BE2C (cell line): ENCODE measurements around the gene PCDHB5.
"Not testable (repeated sequence)": the region's sequence is repeated elsewhere in the genome, so short reads cannot be mapped to it uniquely, and the experiment has no call there.

Experiments
- DNase-seq: peaks from one replicate; pipeline ENCODE4 v3.0.0-alpha.2; 2020
- H3K27me3 ChIP-seq: fragments of 250-450 bp; sonication (Bioruptor Pico); 2 replicates; pipeline ENCODE4 v1.5.1; 2020; ENCODE audit warnings: mild to moderate bottlenecking
- H3K36me3 ChIP-seq: fragments of 250-450 bp; sonication (Bioruptor Pico); 2 replicates; pipeline ENCODE4 v1.5.1; 2020; ENCODE audit warnings: mild to moderate bottlenecking
- H3K4me1 ChIP-seq: fragments of 250-450 bp; sonication (Bioruptor Pico); 2 replicates; pipeline ENCODE4 v1.5.1; 2020
- H3K4me3 ChIP-seq: 2 replicates; pipeline ENCODE4 v1.5.1; 2011; ENCODE audit warnings: low read depth, low read length
- H3K9me3 ChIP-seq: fragments of 250-450 bp; sonication (Bioruptor Pico); 2 replicates; pipeline ENCODE4 v1.5.1; 2020
- CTCF ChIP-seq: IDR thresholded peaks from 2 replicates; pipeline ENCODE4 v1.5.1; 2012; ENCODE audit warnings: mild to moderate bottlenecking, low read depth, low read length

The PCDHB5 gene

GRCh38 chr5:141135718-141136266 lies 786 bp downstream of the PCDHB5 start:
- DNase-seq = no peak
- H3K4me3 ChIP-seq = no peak overlapping the region

GRCh38 chr5:141137346-141137745 lies 2.3 kb downstream of the PCDHB5 start:
- not testable (repeated sequence) for H3K36me3 ChIP-seq, H3K4me3 ChIP-seq, H3K9me3 ChIP-seq, H3K27me3 ChIP-seq, DNase-seq, H3K4me1 ChIP-seq

More at GRCh38 chr5:141135718-141136266, 786 bp downstream of the PCDHB5 start:
- Histone ChIP-seq H3K4me1 (no peaks in the 10 kb centered on the region), H3K27me3 (no peaks in the 10 kb centered on the region), H3K9me3 (no peaks in the 10 kb centered on the region; the same call in 1 of the 2 replicates), H3K36me3 (no peaks in the 10 kb centered on the region)
- no peak for TF ChIP-seq CTCF

GRCh38 chr5:141149812-141150211 lies 14.8 kb downstream of the PCDHB5 start, which contains the start of gene PCDHB6:
PCDHB6 (plus strand) TSS chr5:141150057; CDS start chr5:141150258, 201 bp downstream.
- peak; percentile 67 for TF ChIP-seq CTCF
- Histone ChIP-seq H3K4me3 (peak within 1 kb of the TSS; percentile 50), H3K36me3 (no peaks in the 10 kb centered on the region), H3K9me3 (no peaks in the 10 kb centered on the region), H3K4me1 (no peaks in the 10 kb centered on the region), H3K27me3 (peaks cover 4% of the 10 kb centered on the region)
- peak; percentile 66 for DNase-seq

- no peak for DNase-seq
- TF ChIP-seq CTCF = no peak
- H3K4me3 ChIP-seq = peak overlapping the region; percentile 50
- peaks cover 4% of the 10 kb centered on the region for H3K27me3 ChIP-seq
- no peaks in the 10 kb centered on the region for H3K4me1 ChIP-seq
- no peaks in the 10 kb centered on the region for H3K9me3 ChIP-seq
- no peaks in the 10 kb centered on the region for H3K36me3 ChIP-seq
Measured at GRCh38 chr5:141150224-141150992, 15.4 kb downstream of the PCDHB5 start.

GRCh38 chr5:141150993-141151325 lies 16.0 kb downstream of the PCDHB5 start:
- H3K27me3 ChIP-seq = peaks cover 4% of the 10 kb centered on the region
- H3K9me3 ChIP-seq = no peaks in the 10 kb centered on the region
- no peak for TF ChIP-seq CTCF
- H3K36me3 ChIP-seq = no peaks in the 10 kb centered on the region
- H3K4me1 ChIP-seq = no peaks in the 10 kb centered on the region
- H3K4me3 ChIP-seq = no peak overlapping the region
- DNase-seq = no peak

GRCh38 chr5:141151632-141152031 lies 16.6 kb downstream of the PCDHB5 start:
- H3K4me1 ChIP-seq, H3K9me3 ChIP-seq, H3K4me3 ChIP-seq, H3K27me3 ChIP-seq, DNase-seq, H3K36me3 ChIP-seq: not testable (repeated sequence)

GRCh38 chr5:141152096-141152495 lies 17.1 kb downstream of the PCDHB5 start:
- DNase-seq, H3K36me3 ChIP-seq, H3K4me1 ChIP-seq, H3K4me3 ChIP-seq, H3K27me3 ChIP-seq, H3K9me3 ChIP-seq: not testable (repeated sequence)
